IPS-18a (cell line): ENCODE results near the gene MRPL12.
"Not testable (repeated sequence)": the region's sequence is repeated elsewhere in the genome, so short reads cannot be mapped to it uniquely, and the experiment has no call there.

Experiments
- H3K27ac ChIP-seq: one replicate; pipeline ENCODE4 v1.5.1; 2013; ENCODE audit warnings: low read length
- H3K27me3 ChIP-seq: one replicate; pipeline ENCODE4 v1.6.1; 2013; ENCODE audit warnings: mild to moderate bottlenecking, low read length; ENCODE audit not compliant: control insufficient read depth, insufficient read depth
- H3K36me3 ChIP-seq: one replicate; pipeline ENCODE4 v1.6.1; 2013; ENCODE audit warnings: low read depth, low read length; ENCODE audit not compliant: control insufficient read depth
- H3K4me1 ChIP-seq: one replicate; pipeline ENCODE4 v1.6.1; 2013; ENCODE audit warnings: low read depth, low read length; ENCODE audit not compliant: control insufficient read depth
- H3K4me3 ChIP-seq: one replicate; pipeline ENCODE4 v1.5.1; 2013; ENCODE audit warnings: low read length
- H3K9ac ChIP-seq: one replicate; pipeline ENCODE4 v1.6.1; 2013; ENCODE audit warnings: mild to moderate bottlenecking, low read length, moderate library complexity
- H3K9me3 ChIP-seq: one replicate; pipeline ENCODE4 v1.6.1; 2013; ENCODE audit warnings: low read depth, low read length; ENCODE audit not compliant: control insufficient read depth

Gene MRPL12

DNA sequence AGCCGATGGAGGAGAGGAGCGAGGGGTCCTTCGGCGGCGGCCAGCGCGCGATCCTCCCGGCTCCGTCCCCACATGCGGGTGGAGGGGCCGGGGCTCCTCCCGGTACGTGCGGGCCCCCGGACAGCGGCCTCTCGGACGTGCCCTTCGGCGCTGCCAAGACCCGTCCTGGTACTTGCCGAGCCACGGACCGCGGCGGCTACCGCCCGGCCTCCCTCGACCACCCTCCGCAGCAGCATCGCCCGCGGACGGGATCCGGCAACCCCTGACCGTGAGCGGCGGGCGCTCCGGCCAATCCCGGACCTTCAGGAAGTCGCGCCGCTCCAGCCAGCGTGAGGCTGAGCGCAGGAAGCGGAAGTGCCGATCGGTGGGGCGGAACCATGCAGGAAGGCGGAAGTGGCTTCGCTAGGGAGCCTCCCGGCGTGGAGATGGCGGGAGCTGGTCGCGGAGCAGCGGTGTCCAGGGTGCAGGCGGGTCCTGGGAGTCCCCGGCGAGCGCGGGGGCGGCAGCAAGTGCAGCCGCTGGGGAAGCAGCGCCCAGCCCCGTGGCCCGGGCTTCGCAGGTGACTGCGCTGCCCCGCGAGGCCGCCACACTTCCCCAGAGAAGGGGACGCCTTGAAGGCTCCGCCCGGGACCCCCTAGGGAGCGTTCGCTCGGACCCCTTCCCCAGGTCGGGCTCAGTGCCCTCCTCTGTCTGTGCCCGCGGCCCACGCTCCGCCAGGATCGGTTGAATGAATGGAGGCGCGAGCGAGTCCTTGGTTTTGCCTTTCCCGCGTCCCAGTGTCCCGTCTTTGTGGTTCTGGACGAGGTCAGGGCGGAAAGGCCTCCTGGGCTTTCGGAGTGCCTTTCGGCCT lies 36.6 kb upstream of the MRPL12 start, which contains the start of the genes CCDC137 and OXLD1:
TSS of gene CCDC137 (plus strand) at position 396 of the 850 bp plus-strand sequence. CDS start at position 426, 30 bp downstream.
TSS of gene OXLD1 (minus strand) at position 264 of the 850 bp plus-strand sequence. CDS start at position 236, 28 bp downstream.
- H3K27ac ChIP-seq: peak within 1 kb of the TSS; percentile 12
- H3K9me3 ChIP-seq: no peaks in the 10 kb centered on the region
- peaks cover 30% of the 10 kb centered on the region for H3K36me3 ChIP-seq
- H3K27me3 ChIP-seq: no peaks in the 10 kb centered on the region
- peak within 1 kb of the TSS; percentile 84 for H3K4me3 ChIP-seq
- H3K9ac ChIP-seq: peak within 1 kb of the TSS; percentile 87
- H3K4me1 ChIP-seq: peaks cover 7% of the 10 kb centered on the region

GRCh38 chr17:81667754-81668153 lies 35.4 kb upstream of the MRPL12 start:
- H3K4me3 ChIP-seq: peak overlapping the region; percentile 84
- peaks cover 42% of the 10 kb centered on the region for H3K36me3 ChIP-seq
- no peak overlapping the region for H3K27ac ChIP-seq

DNA sequence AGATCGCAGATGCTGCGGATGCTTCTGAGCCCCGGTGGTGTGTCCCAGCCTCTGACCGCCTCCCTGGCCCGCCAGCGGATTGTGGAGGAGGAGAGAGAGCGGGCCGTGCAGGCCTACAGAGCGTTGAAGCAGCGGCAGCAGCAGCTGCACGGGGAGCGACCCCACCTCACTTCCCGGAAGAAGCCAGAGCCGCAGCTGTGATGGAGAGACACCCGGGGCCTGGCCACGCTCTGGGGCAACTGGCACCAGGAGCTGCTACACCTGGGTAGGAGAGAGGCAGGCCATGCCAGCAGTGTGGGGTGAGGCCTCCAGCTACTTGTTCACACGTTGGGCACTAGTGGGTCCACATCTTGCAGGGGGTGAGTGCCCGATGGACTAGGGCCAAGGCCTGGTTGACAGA lies 30.7 kb upstream of the MRPL12 start:
- no peaks in the 10 kb centered on the region for H3K4me1 ChIP-seq
- H3K27ac ChIP-seq: no peak overlapping the region
- H3K9me3 ChIP-seq: no peaks in the 10 kb centered on the region
- no peak overlapping the region for H3K4me3 ChIP-seq
- H3K27me3 ChIP-seq: no peaks in the 10 kb centered on the region
- no peak overlapping the region for H3K9ac ChIP-seq
- peaks cover 54% of the 10 kb centered on the region for H3K36me3 ChIP-seq

More at GRCh38 chr17:81667754-81668153, 35.4 kb upstream of the MRPL12 start:
- peaks cover 7% of the 10 kb centered on the region for H3K4me1 ChIP-seq
- no peaks in the 10 kb centered on the region for H3K9me3 ChIP-seq
- no peaks in the 10 kb centered on the region for H3K27me3 ChIP-seq
- no peak overlapping the region for H3K9ac ChIP-seq

DNA sequence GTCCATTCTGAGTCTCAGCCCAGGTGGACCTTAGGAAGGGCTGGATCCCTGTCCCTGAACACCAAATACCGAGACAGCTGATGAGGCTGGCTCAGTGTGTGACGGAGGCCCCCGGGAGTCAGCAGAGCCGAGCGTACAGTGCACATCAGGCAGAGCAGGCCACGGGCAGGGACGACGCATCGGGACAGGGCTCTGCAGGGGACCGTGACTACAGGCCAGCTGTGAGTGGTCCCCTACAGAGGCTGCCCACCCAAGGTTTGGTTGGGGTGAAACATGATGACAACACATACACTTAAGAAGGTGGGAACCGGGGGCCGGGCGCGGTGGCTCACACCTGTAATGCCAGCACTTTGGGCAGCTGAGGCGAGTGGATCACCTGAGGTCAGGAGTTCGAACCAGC lies 30.2 kb upstream of the MRPL12 start:
- Histone ChIP-seq H3K27ac (no peak overlapping the region), H3K27me3 (no peaks in the 10 kb centered on the region), H3K9ac (no peak overlapping the region), H3K36me3 (peaks cover 54% of the 10 kb centered on the region), H3K9me3 (no peaks in the 10 kb centered on the region), H3K4me3 (no peak overlapping the region), H3K4me1 (no peaks in the 10 kb centered on the region)

GRCh38 chr17:81673561-81674258 lies 29.5 kb upstream of the MRPL12 start:
- peaks cover 48% of the 10 kb centered on the region for H3K36me3 ChIP-seq
- no peaks in the 10 kb centered on the region for H3K27me3 ChIP-seq
- no peak overlapping the region for H3K27ac ChIP-seq
- no peaks in the 10 kb centered on the region for H3K9me3 ChIP-seq
- no peaks in the 10 kb centered on the region for H3K4me1 ChIP-seq
- no peak overlapping the region for H3K4me3 ChIP-seq
- H3K9ac ChIP-seq: no peak overlapping the region

DNA sequence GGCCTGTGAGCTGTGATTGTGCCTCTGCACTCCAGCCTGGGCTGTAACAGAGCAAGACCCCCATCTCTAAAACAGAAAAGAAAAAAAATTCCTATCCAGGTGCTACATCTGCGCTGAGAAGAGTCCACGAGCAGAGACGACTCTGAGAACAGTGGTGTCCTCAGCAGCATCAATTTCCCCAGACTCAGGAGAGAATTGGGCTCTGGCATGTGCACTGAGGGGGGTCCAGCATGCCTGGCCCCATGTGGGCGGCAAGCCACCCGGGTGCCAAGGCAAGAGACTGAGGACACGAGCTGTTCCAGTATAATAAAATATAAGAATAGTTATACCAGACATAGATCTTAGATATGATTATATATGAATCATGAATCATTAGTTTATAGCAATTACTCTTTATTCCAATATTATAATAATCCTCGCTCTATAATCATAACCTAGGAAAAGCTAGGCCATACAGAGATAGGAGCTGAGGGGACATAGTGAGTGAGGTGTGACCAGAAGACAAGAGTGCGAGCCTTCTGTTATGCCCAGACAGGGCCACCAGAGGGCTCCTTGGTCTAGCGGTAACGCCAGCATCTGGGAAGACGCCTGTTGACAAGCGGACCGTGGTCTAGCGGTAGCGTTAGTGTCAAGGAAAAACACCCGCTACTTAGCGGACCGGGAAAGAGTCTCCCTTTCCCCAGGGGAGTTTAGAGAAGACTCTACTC lies 27.5 kb upstream of the MRPL12 start:
- H3K4me3 ChIP-seq, H3K27me3 ChIP-seq, H3K27ac ChIP-seq, H3K9ac ChIP-seq, H3K9me3 ChIP-seq, H3K4me1 ChIP-seq: not testable (repeated sequence)
- H3K36me3 ChIP-seq: peaks cover 32% of the 10 kb centered on the region

DNA sequence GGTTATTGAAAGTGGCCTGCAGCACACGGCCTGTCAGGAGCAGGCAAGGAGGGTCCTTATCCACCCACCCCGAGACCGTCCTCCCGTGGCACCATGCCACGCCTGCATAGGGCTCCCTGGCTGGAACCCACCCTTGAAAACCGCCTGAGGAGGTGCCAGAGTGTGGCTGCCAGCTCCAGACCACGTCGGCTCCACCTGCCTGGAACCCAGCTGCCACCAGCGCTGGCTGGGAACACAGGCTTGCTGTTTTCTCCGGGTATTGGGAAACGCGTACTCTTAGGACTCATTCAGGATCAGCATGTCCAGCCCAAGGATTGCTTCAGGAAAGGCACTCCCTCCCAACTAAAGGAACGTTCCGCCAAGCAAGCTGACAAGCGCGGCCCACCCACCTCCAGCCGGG lies 26.3 kb upstream of the MRPL12 start:
- Histone ChIP-seq H3K4me1 (no peaks in the 10 kb centered on the region), H3K27me3 (no peaks in the 10 kb centered on the region), H3K4me3 (no peak overlapping the region), H3K27ac (no peak overlapping the region), H3K9me3 (no peaks in the 10 kb centered on the region), H3K36me3 (peaks cover 21% of the 10 kb centered on the region), H3K9ac (no peak overlapping the region)

DNA sequence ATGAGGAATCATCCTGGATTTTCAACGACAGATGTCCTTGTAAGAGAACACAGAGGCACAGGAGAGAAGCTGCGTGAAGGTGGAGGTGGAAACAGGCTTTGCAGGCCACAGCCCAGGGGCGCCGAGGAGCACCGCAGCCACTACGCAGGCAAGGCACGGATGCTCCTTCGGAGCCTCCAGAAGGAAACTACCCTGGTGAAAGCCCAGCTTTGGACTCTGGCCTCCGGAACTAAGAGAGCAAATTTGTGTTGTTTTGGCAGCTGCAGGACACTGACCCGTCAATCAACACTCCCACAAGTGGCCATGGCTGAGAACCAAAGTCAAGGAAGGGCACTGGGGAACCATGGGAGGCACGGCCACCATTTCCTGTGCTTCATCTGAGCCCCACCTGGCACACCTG lies 23.0 kb upstream of the MRPL12 start:
- Histone ChIP-seq H3K9ac (no peak overlapping the region), H3K4me1 (peaks cover 9% of the 10 kb centered on the region), H3K36me3 (no peaks in the 10 kb centered on the region), H3K27me3 (no peaks in the 10 kb centered on the region), H3K27ac (no peak overlapping the region), H3K9me3 (no peaks in the 10 kb centered on the region), H3K4me3 (no peak overlapping the region)

- Histone ChIP-seq H3K4me1 (peaks cover 9% of the 10 kb centered on the region), H3K9ac (no peak overlapping the region), H3K4me3 (no peak overlapping the region), H3K9me3 (no peaks in the 10 kb centered on the region), H3K27me3 (no peaks in the 10 kb centered on the region), H3K36me3 (peaks cover 9% of the 10 kb centered on the region), H3K27ac (no peak overlapping the region)
Measured at GRCh38 chr17:81681672-81682071, 21.5 kb upstream of the MRPL12 start.

DNA sequence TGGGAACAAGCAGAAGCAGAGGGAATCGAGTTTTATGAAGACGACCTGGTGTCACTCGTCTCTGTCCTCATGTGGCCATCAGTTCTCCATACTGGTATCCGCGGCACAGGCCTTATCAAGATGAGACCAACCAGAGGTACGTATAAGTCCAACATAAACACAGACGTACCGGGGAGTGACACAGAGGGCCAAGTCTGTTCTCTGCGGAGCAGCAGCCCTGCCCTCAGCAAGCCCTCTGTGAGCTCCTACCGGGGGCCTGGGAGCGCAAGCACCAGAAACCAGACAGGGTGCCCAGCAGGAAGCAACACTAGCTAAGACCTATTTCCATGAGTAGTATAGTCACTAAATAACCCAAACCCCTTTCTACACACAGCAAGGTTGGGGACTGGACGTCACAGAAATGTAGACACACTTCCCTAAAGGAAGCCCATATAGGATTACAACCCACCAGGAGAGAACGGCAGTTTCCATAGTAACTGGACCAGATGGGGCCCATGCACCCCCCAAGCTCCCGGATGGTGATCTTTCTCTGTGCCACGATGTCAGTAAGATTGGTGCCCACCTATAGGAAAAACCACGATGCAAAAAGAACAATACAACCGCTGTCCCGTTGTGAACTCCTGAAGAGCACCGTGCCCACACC lies 20.5 kb upstream of the MRPL12 start:
- Histone ChIP-seq H3K27ac (peak overlapping the region; percentile 53), H3K4me1 (peaks cover 9% of the 10 kb centered on the region), H3K4me3 (peak overlapping the region; percentile 91), H3K9ac (peak overlapping the region; percentile 91), H3K27me3 (no peaks in the 10 kb centered on the region), H3K36me3 (peaks cover 20% of the 10 kb centered on the region), H3K9me3 (no peaks in the 10 kb centered on the region)

DNA sequence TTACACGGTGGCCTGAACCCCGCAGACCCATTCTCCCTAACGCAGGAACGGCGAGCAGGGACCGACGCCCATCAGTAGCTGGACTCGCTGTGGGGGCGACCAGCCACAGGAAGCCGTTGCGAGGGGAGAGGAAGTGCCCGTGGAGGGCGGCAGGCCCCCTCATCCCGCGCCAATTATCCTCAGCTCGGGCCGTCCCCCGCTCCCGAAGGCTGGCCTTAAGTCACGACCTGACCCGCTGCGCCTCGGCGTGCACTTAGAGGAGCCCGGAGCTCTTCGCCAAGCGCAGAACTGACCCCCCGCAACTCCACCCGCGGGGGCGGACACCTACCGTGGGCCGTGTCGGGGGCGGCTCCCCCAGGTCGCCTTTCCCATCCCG lies 20.0 kb upstream of the MRPL12 start:
- H3K36me3 ChIP-seq: peaks cover 21% of the 10 kb centered on the region
- H3K27me3 ChIP-seq: no peaks in the 10 kb centered on the region
- peak overlapping the region; percentile 91 for H3K9ac ChIP-seq
- H3K4me1 ChIP-seq: peaks cover 9% of the 10 kb centered on the region
- H3K9me3 ChIP-seq: no peaks in the 10 kb centered on the region
- H3K27ac ChIP-seq: peak overlapping the region; percentile 53
- peak overlapping the region; percentile 91 for H3K4me3 ChIP-seq
